ENCODE results near the gene CD177. TPM values are rescaled to one million over a fixed set of nuclear protein-coding genes. Genes with fewer than 3 reads are reported as not detected.

CD177 gene
- total RNA-seq, 1 experiment from 2014 or later = not detected

GRCh38 chr19:43315851-43316250, 37.6 kb upstream of the CD177 start:
- H3K27me3 ChIP-seq (replicated peaks; ENCODE audit: control insufficient read depth, insufficient read depth, low read length) = no peaks in the 10 kb centered on the region
- H3K9me3 Mint-ChIP-seq (ENCODE audit: unreplicated experiment) = peaks cover 29% of the 10 kb centered on the region
- H3K27me3 Mint-ChIP-seq (ENCODE audit: insufficient read depth, unreplicated experiment) = no peaks in the 10 kb centered on the region
- ChIA-PET CTCF (no interaction called here), POLR2A (no interaction called here)
- H3K27ac Mint-ChIP-seq (ENCODE audit: unreplicated experiment) = no peak overlapping the region
- H3K4me1 Mint-ChIP-seq (ENCODE audit: low read depth, unreplicated experiment) = peaks cover 14% of the 10 kb centered on the region
- intact Hi-C loops (cut with micrococcal nuclease; ENCODE audit: unreplicated experiment) = no loop called here
- H3K4me1 ChIP-seq = no peaks in the 10 kb centered on the region
- no peaks in the 10 kb centered on the region for H3K36me3 Mint-ChIP-seq (ENCODE audit: insufficient read depth, unreplicated experiment)
- no peak for TF ChIP-seq CTCF (IDR thresholded peaks at IDR 0.05; ENCODE audit: insufficient read depth in 1 of 2, low read depth in 1 of 2, low read length in 1 of 2, severe bottlenecking in 1 of 2, unreplicated experiment in 1 of 2)
- no peak overlapping the region for H3K4me3 Mint-ChIP-seq (ENCODE audit: unreplicated experiment)
- DNase-seq = no peak
- peaks cover 8% of the 10 kb centered on the region for H3K9me3 ChIP-seq
- no peaks in the 10 kb centered on the region for H3K36me3 ChIP-seq (ENCODE audit: control insufficient read depth, insufficient read depth, low read length)
- BruUV-seq (replicated peaks) = no TSS peak
- H3K4me3 ChIP-seq (ENCODE audit: low read depth, low read length) = no peak overlapping the region

GRCh38 chr19:43316591-43317319, 36.7 kb upstream of the CD177 start:
- ChIA-PET POLR2A (no interaction called here), CTCF (no interaction called here)
- BruUV-seq (replicated peaks) = no TSS peak
- Histone ChIP-seq H3K27me3 (replicated peaks; ENCODE audit: control insufficient read depth, insufficient read depth, low read length) (no peaks in the 10 kb centered on the region), H3K9me3 (peaks cover 8% of the 10 kb centered on the region), H3K4me3 (ENCODE audit: low read depth, low read length) (no peak overlapping the region), H3K36me3 (ENCODE audit: control insufficient read depth, insufficient read depth, low read length) (no peaks in the 10 kb centered on the region), H3K4me1 (no peaks in the 10 kb centered on the region)
- intact Hi-C loops (cut with micrococcal nuclease; ENCODE audit: unreplicated experiment) = no loop called here
- no peaks in the 10 kb centered on the region for H3K36me3 Mint-ChIP-seq (ENCODE audit: insufficient read depth, unreplicated experiment)
- H3K4me3 Mint-ChIP-seq (ENCODE audit: unreplicated experiment) = no peak overlapping the region
- no peaks in the 10 kb centered on the region for H3K27me3 Mint-ChIP-seq (ENCODE audit: insufficient read depth, unreplicated experiment)
- H3K9me3 Mint-ChIP-seq (ENCODE audit: unreplicated experiment) = peaks cover 29% of the 10 kb centered on the region
- H3K4me1 Mint-ChIP-seq (ENCODE audit: low read depth, unreplicated experiment) = peaks cover 14% of the 10 kb centered on the region
- peak in 1 of 2 experiments; percentile 27 for TF ChIP-seq CTCF (IDR thresholded peaks at IDR 0.05; ENCODE audit: insufficient read depth in 1 of 2, low read depth in 1 of 2, low read length in 1 of 2, severe bottlenecking in 1 of 2, unreplicated experiment in 1 of 2)
- peak; percentile 36 to 49 for DNase-seq
- no peak overlapping the region for H3K27ac Mint-ChIP-seq (ENCODE audit: unreplicated experiment)

GRCh38 chr19:43318203-43318602, 35.3 kb upstream of the CD177 start:
- POLR2A ChIA-PET = no interaction called here
- CTCF ChIA-PET = interaction anchor here (1.1 kb wide), 1 partner anchor 109 kb away, joined by 3 read pairs; no protein-coding TSS in a partner anchor
- TF ChIP-seq CTCF (IDR thresholded peaks at IDR 0.05; ENCODE audit: insufficient read depth in 1 of 2, low read depth in 1 of 2, low read length in 1 of 2, severe bottlenecking in 1 of 2, unreplicated experiment in 1 of 2) = no peak
- Histone ChIP-seq H3K27me3 (replicated peaks; ENCODE audit: control insufficient read depth, insufficient read depth, low read length) (no peaks in the 10 kb centered on the region), H3K36me3 (ENCODE audit: control insufficient read depth, insufficient read depth, low read length) (no peaks in the 10 kb centered on the region), H3K9me3 (peaks cover 8% of the 10 kb centered on the region), H3K4me1 (no peaks in the 10 kb centered on the region), H3K4me3 (ENCODE audit: low read depth, low read length) (no peak overlapping the region)
- H3K27me3 Mint-ChIP-seq (ENCODE audit: insufficient read depth, unreplicated experiment) = no peaks in the 10 kb centered on the region
- intact Hi-C loops (cut with micrococcal nuclease; ENCODE audit: unreplicated experiment) = no loop called here
- H3K36me3 Mint-ChIP-seq (ENCODE audit: insufficient read depth, unreplicated experiment) = no peaks in the 10 kb centered on the region
- H3K9me3 Mint-ChIP-seq (ENCODE audit: unreplicated experiment) = peaks cover 29% of the 10 kb centered on the region
- no peak for DNase-seq
- H3K4me3 Mint-ChIP-seq (ENCODE audit: unreplicated experiment) = no peak overlapping the region
- BruUV-seq (replicated peaks) = no TSS peak
- peaks cover 14% of the 10 kb centered on the region for H3K4me1 Mint-ChIP-seq (ENCODE audit: low read depth, unreplicated experiment)
- H3K27ac Mint-ChIP-seq (ENCODE audit: unreplicated experiment) = no peak overlapping the region
